Hair follicle dermal papilla cell (primary cell): ENCODE measurements around the gene PCBP4. TPM values are rescaled to one million over a fixed set of nuclear protein-coding genes. Genes with fewer than 3 reads are reported as not detected.

Source experiments
- small RNA-seq: library from RNA; depleted of rRNA; stranded (forward); fragments of <200 nt; gene quantifications from one replicate; pipeline ENCODE3, GENCODE V24; 2012
- total RNA-seq: library from RNA; depleted of rRNA; stranded (reverse); fragments of >200 nt; gene quantifications from 2 replicates; pipeline ENCODE4 v1.2.3, GENCODE V29; 2012

Gene PCBP4
- 32.3 and 47.2 TPM in 2 replicates for total RNA-seq

GRCh38 chr3:51967384-51968169, at the start of gene PCBP4:
PCBP4 (minus strand) TSS chr3:51967454; CDS start chr3:51961240, 6,214 bp downstream.

GRCh38 chr3:51995346-51996163, 28.3 kb upstream of the PCBP4 start, which contains the start of gene RPL29:
RPL29 (minus strand) TSS chr3:51995895; CDS start chr3:51995461, 434 bp downstream.

DNA sequence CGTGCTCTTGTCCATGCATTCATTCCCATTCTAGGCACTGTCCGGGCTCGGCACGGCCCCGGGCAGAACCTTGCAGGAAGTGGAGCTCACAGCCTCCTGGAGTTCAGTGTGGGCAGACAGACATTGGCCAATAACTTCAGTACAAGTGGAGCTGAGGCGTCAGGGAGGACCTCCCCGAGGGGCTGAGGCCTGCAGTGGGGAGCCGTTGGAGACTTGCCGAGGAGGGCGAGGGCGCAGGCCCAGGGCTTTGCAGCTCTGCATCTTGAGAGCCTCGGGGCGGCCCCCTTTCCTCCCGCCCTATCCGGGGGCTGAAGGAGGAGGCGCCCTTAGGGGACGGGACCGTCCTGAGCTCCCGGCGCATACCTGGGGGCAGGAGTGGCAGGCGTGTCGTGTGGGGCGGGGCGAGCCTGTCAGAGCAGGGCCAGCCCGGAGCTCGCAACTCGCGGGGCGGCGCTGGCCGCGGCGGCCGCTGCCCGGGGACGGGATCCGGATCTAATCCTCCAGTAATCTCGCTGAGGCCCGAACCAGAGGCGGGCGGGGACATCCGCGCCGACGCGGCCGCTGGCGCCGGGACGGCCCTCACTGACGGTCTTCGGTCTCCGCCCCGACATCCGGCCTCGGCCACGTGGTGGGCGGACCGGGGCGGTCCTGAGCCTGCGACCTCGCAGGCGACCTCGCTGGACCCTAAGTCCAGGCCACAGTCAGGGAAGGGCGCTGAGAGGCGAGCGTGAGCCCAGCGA, 15.8 kb upstream of the PCBP4 start, which contains the start of gene ACY1:
Gene ACY1, plus strand, starts transcription at position 698 of the 740 bp plus-strand sequence. CDS start 530 bp downstream, outside the sequence.

GRCh38 chr3:51974963-51975851, 8.0 kb upstream of the PCBP4 start, which contains the start of gene ABHD14A:
ABHD14A (plus strand) TSS chr3:51975064; CDS start chr3:51975136, 72 bp downstream.

GRCh38 chr3:51955175-51955892, 11.9 kb downstream of the PCBP4 start, which contains the start of gene GPR62:
GPR62 (plus strand) TSS chr3:51955381; CDS start chr3:51955653, 272 bp downstream.

GRCh38 chr3:51941798-51942602, 25.3 kb downstream of the PCBP4 start, which contains the start of the genes PARP3 and RRP9:
PARP3 (plus strand) TSS chr3:51942363; CDS start chr3:51943356, 993 bp downstream.
RRP9 (minus strand) TSS chr3:51941904; CDS start chr3:51941867, 37 bp downstream.

Small RNA genes within 50 kb of the gene (small RNA-seq; reads per million reads assigned to genes)
- not detected for gene AC115284.1

Other genes with a start within 250 kb of the PCBP4 start
- gene IQCF6, start 188.2 kb downstream of the PCBP4 start, total RNA-seq = not detected in 2 replicates
- gene IQCF2, start 105.8 kb downstream of the PCBP4 start, total RNA-seq = not detected in 2 replicates
- gene IQCF5, start 91.9 kb downstream of the PCBP4 start, total RNA-seq = not detected in 2 replicates
- not detected in 2 replicates for gene IQCF1, start 64.1 kb downstream of the PCBP4 start, total RNA-seq
- 14.4 and 15.3 TPM in 2 replicates for gene RRP9, start 25.6 kb downstream of the PCBP4 start, total RNA-seq
- gene PARP3, start 25.1 kb downstream of the PCBP4 start, total RNA-seq = 26.1 and 40.6 TPM in 2 replicates
- not detected in 2 replicates for gene GPR62, start 12.1 kb downstream of the PCBP4 start, total RNA-seq
- 29.5 and 39.0 TPM in 2 replicates for gene ABHD14B, start 6.6 kb upstream of the PCBP4 start, total RNA-seq
- 10.3 and 16.2 TPM in 2 replicates for gene ABHD14A, start 7.6 kb upstream of the PCBP4 start, total RNA-seq
- 29.4 and 36.9 TPM in 2 replicates for gene ACY1, start 16.1 kb upstream of the PCBP4 start, total RNA-seq
- 802 and 851 TPM in 2 replicates for gene RPL29, start 28.4 kb upstream of the PCBP4 start, total RNA-seq
- 39.0 and 39.6 TPM in 2 replicates for gene DUSP7, start 89.1 kb upstream of the PCBP4 start, total RNA-seq
- gene POC1A, start 187.0 kb upstream of the PCBP4 start, total RNA-seq = 1.9 and 3.4 TPM in 2 replicates
- gene ALAS1, start 230.7 kb upstream of the PCBP4 start, total RNA-seq = 50.0 and 53.7 TPM in 2 replicates